Hepatocyte (in vitro differentiated cells): ENCODE data around the gene TNXB. TPM values are rescaled to one million over a fixed set of nuclear protein-coding genes. Genes with fewer than 3 reads are reported as not detected.

Experiments used
- DNase-seq: peaks from one replicate; pipeline ENCODE4 v3.0.0-alpha.2; 2016; ENCODE audit warnings: low spot score
- H2AFZ ChIP-seq: fragments of 200-600 bp; sonication (generic); 2 replicates; pipeline ENCODE4 v1.6.0; 2016; ENCODE audit warnings: antibody characterized with exemption, mild to moderate bottlenecking
- H3K27ac ChIP-seq: fragments of 200-600 bp; sonication (generic); 2 replicates; pipeline ENCODE4 v1.5.1; 2016; ENCODE audit warnings: mild to moderate bottlenecking
- H3K27me3 ChIP-seq: fragments of 200-600 bp; sonication (generic); 2 replicates; pipeline ENCODE4 v1.6.1; 2016
- H3K36me3 ChIP-seq: fragments of 200-600 bp; sonication (generic); replicated peaks from 2 replicates; pipeline ENCODE4 v1.5.1; 2016; ENCODE audit warnings: low read depth; ENCODE audit not compliant: insufficient read depth
- H3K4me1 ChIP-seq: fragments of 200-600 bp; sonication (generic); 2 replicates; pipeline ENCODE4 v1.5.1; 2016; ENCODE audit warnings: mild to moderate bottlenecking, moderate library complexity; ENCODE audit not compliant: insufficient read depth
- H3K4me2 ChIP-seq: fragments of 200-600 bp; sonication (generic); 2 replicates; pipeline ENCODE4 v1.6.0; 2016
- H3K4me3 ChIP-seq: fragments of 200-600 bp; sonication (generic); 2 replicates; pipeline ENCODE4 v1.5.1; 2016; ENCODE audit warnings: mild to moderate bottlenecking
- H3K79me2 ChIP-seq: fragments of 200-600 bp; sonication (generic); 2 replicates; pipeline ENCODE4 v1.6.0; 2017; ENCODE audit warnings: mild to moderate bottlenecking
- H3K9me2 ChIP-seq: fragments of 200-600 bp; sonication (generic); replicated peaks from 2 replicates; pipeline ENCODE4 v1.6.0; 2017; ENCODE audit warnings: mild to moderate bottlenecking; ENCODE audit not compliant: insufficient read depth
- H3K9me3 ChIP-seq: fragments of 200-600 bp; sonication (generic); 2 replicates; pipeline ENCODE4 v1.5.1; 2016; ENCODE audit warnings: low read depth, mild to moderate bottlenecking
- H4K20me1 ChIP-seq: fragments of 200-600 bp; sonication (generic); 2 replicates; pipeline ENCODE4 v1.6.0; 2016; ENCODE audit warnings: mild to moderate bottlenecking; ENCODE audit not compliant: insufficient read depth, poor library complexity, severe bottlenecking
- CTCF ChIP-seq: fragments of 200-600 bp; sonication (generic); IDR thresholded peaks from 2 replicates; pipeline ENCODE4 v1.5.1; 2016; ENCODE audit warnings: antibody characterized with exemption, mild to moderate bottlenecking; ENCODE audit not compliant: poor library complexity
- EZH2 ChIP-seq: fragments of 200-600 bp; sonication (generic); IDR thresholded peaks from 2 replicates; pipeline ENCODE4 v1.6.1; 2016; ENCODE audit warnings: antibody characterized with exemption, mild to moderate bottlenecking, borderline replicate concordance
- EZH2phosphoT487 ChIP-seq: fragments of 200-600 bp; sonication (generic); IDR thresholded peaks from one replicate; pipeline ENCODE4 v1.6.1; 2018; ENCODE audit warnings: antibody characterized with exemption, mild to moderate bottlenecking, low read depth, moderate library complexity; ENCODE audit not compliant: unreplicated experiment, severe bottlenecking
- WGBS: methylation state at CpG from one replicate; pipeline ENCODE4 v1.1.6; 2016; ENCODE audit warnings: low lambda C conversion rate; ENCODE audit errors: missing lambda C conversion rate; 5-methylcytosine and 5-hydroxymethylcytosine counted together
- polyA plus RNA-seq: library from polyadenylated mRNA; unstranded; fragments of >200 nt; fragmentation: Nextera tagmentation; extraction: Ambion mirVana; gene quantifications from 2 replicates; pipeline ENCODE4 v1.2.1, GENCODE V29; 2016
- total RNA-seq: library from RNA; depleted of rRNA; stranded (reverse); fragments of >200 nt; gene quantifications from 2 replicates; pipeline ENCODE4 v1.2.3, GENCODE V29; 2014

The TNXB gene
- total and polyA plus RNA-seq, 2 experiments from 2014 or later: 9.2 to 11.6 TPM

- no peaks in the 10 kb centered on the region for H4K20me1 ChIP-seq
- no peaks in the 10 kb centered on the region for H3K36me3 ChIP-seq
- H3K27me3 ChIP-seq: no peaks in the 10 kb centered on the region
- no peak for TF ChIP-seq CTCF
- TF ChIP-seq EZH2: no peak
- TF ChIP-seq EZH2phosphoT487: no peak
- no peaks in the 10 kb centered on the region for H3K9me3 ChIP-seq
- no peak for DNase-seq
- no peak overlapping the region for H3K4me3 ChIP-seq
- no peak overlapping the region for H2AFZ ChIP-seq
- H3K4me2 ChIP-seq: no peak overlapping the region
- no peaks in the 10 kb centered on the region for H3K4me1 ChIP-seq
- no peak overlapping the region for H3K27ac ChIP-seq
- no peaks in the 10 kb centered on the region for H3K9me2 ChIP-seq
- WGBS: 92% methylated on average over 27 of the region's 28 CpGs
- no peaks in the 10 kb centered on the region for H3K79me2 ChIP-seq
Observed at GRCh38 chr6:32060966-32061655, 48.0 kb downstream of the TNXB start.

- H3K27ac ChIP-seq: no peak overlapping the region
- H3K4me2 ChIP-seq: no peak overlapping the region
- H3K4me1 ChIP-seq: no peaks in the 10 kb centered on the region
- H3K9me2 ChIP-seq: no peaks in the 10 kb centered on the region
- no peaks in the 10 kb centered on the region for H4K20me1 ChIP-seq
- no peaks in the 10 kb centered on the region for H3K27me3 ChIP-seq
- no peaks in the 10 kb centered on the region for H3K36me3 ChIP-seq
- no peaks in the 10 kb centered on the region for H3K9me3 ChIP-seq
- H3K79me2 ChIP-seq: no peaks in the 10 kb centered on the region
- H2AFZ ChIP-seq: no peak overlapping the region
- WGBS: 87% methylated on average over 11 of the region's 11 CpGs
- no peak for DNase-seq
- no peak overlapping the region for H3K4me3 ChIP-seq
- TF ChIP-seq CTCF (no peak), EZH2 (no peak), EZH2phosphoT487 (no peak)
Observed at GRCh38 chr6:32058511-32058963, 50.6 kb downstream of the TNXB start.

- no peaks in the 10 kb centered on the region for H3K36me3 ChIP-seq
- no peaks in the 10 kb centered on the region for H3K9me3 ChIP-seq
- no peaks in the 10 kb centered on the region for H4K20me1 ChIP-seq
- H3K27me3 ChIP-seq: no peaks in the 10 kb centered on the region
- no peak for TF ChIP-seq EZH2phosphoT487
- TF ChIP-seq CTCF: no peak
- TF ChIP-seq EZH2: no peak
- no peak overlapping the region for H3K4me2 ChIP-seq
- H2AFZ ChIP-seq: no peak overlapping the region
- 96% methylated on average over 17 of the region's 17 CpGs for WGBS
- H3K4me1 ChIP-seq: no peaks in the 10 kb centered on the region
- H3K4me3 ChIP-seq: no peak overlapping the region
- DNase-seq: no peak
- no peaks in the 10 kb centered on the region for H3K9me2 ChIP-seq
- no peak overlapping the region for H3K27ac ChIP-seq
- no peaks in the 10 kb centered on the region for H3K79me2 ChIP-seq
Observed at GRCh38 chr6:32057966-32058365, 51.2 kb downstream of the TNXB start.
